ENCODE results near the gene TRMT112. TPM values are rescaled to one million over a fixed set of nuclear protein-coding genes. Genes with fewer than 3 reads are reported as not detected.

TRMT112 gene
- total RNA-seq, 2 donors from 2014 or later, result 157 to 218 TPM

- Mint-ChIP-seq H3K36me3 (ENCODE audit: low read depth) (peaks cover 27% of the 10 kb centered on the region), H3K27ac (no peak overlapping the region), H3K27me3 (no peaks in the 10 kb centered on the region), H3K9me3 (no peaks in the 10 kb centered on the region), H3K4me3 (no peak overlapping the region), H3K4me1 (peaks cover 8% of the 10 kb centered on the region)
- no peak for ATAC-seq (replicated peaks)
Observed at GRCh38 chr11:64275841-64276240, 41.5 kb downstream of the TRMT112 start.

- no peak overlapping the region for H3K27ac Mint-ChIP-seq
- H3K27me3 Mint-ChIP-seq, result no peaks in the 10 kb centered on the region
- no peaks in the 10 kb centered on the region for H3K9me3 Mint-ChIP-seq
- ATAC-seq (replicated peaks), result no peak
- H3K4me1 Mint-ChIP-seq, result peaks cover 8% of the 10 kb centered on the region
- H3K36me3 Mint-ChIP-seq (ENCODE audit: low read depth), result peaks cover 31% of the 10 kb centered on the region
- no peak overlapping the region for H3K4me3 Mint-ChIP-seq
Observed at GRCh38 chr11:64275031-64275800, 42.1 kb downstream of the TRMT112 start.

GRCh38 chr11:64269540-64270220 lies 47.7 kb downstream of the TRMT112 start:
- Mint-ChIP-seq H3K27ac (peak overlapping the region; percentile 96), H3K9me3 (no peaks in the 10 kb centered on the region), H3K27me3 (no peaks in the 10 kb centered on the region), H3K4me1 (peaks cover 18% of the 10 kb centered on the region), H3K4me3 (peak overlapping the region; percentile 96), H3K36me3 (ENCODE audit: low read depth) (peaks cover 24% of the 10 kb centered on the region)
- peak; percentile 88 for ATAC-seq (replicated peaks)

- Mint-ChIP-seq H3K27ac (peak overlapping the region; percentile 96), H3K36me3 (ENCODE audit: low read depth) (peaks cover 24% of the 10 kb centered on the region), H3K4me1 (peaks cover 18% of the 10 kb centered on the region), H3K9me3 (no peaks in the 10 kb centered on the region), H3K27me3 (no peaks in the 10 kb centered on the region), H3K4me3 (peak overlapping the region; percentile 96)
- ATAC-seq (replicated peaks), result peak; percentile 7
Observed at GRCh38 chr11:64268893-64269539, 48.3 kb downstream of the TRMT112 start.

GRCh38 chr11:64268025-64268892 lies 49.1 kb downstream of the TRMT112 start:
- H3K9me3 Mint-ChIP-seq, result no peaks in the 10 kb centered on the region
- H3K4me1 Mint-ChIP-seq, result peaks cover 18% of the 10 kb centered on the region
- ATAC-seq (replicated peaks), result no peak
- no peaks in the 10 kb centered on the region for H3K27me3 Mint-ChIP-seq
- H3K27ac Mint-ChIP-seq, result peak overlapping the region; percentile 96
- peak overlapping the region; percentile 96 for H3K4me3 Mint-ChIP-seq
- peaks cover 24% of the 10 kb centered on the region for H3K36me3 Mint-ChIP-seq (ENCODE audit: low read depth)

GRCh38 chr11:64267207-64267945 lies 50.0 kb downstream of the TRMT112 start:
- H3K27me3 Mint-ChIP-seq, result no peaks in the 10 kb centered on the region
- peaks cover 32% of the 10 kb centered on the region for H3K36me3 Mint-ChIP-seq (ENCODE audit: low read depth)
- peak overlapping the region; percentile 96 for H3K27ac Mint-ChIP-seq
- peaks cover 18% of the 10 kb centered on the region for H3K4me1 Mint-ChIP-seq
- no peak overlapping the region for H3K4me3 Mint-ChIP-seq
- ATAC-seq (replicated peaks), result no peak
- H3K9me3 Mint-ChIP-seq, result no peaks in the 10 kb centered on the region

Other genes starting within 250 kb of the TRMT112 start
- 1 to 10 TPM; 5.4 to 9.6 TPM for gene MACROD1, start 151.4 kb downstream of the TRMT112 start, total RNA-seq
- 100 to 1,000 TPM; 259 to 462 TPM for gene STIP1, start 131.4 kb downstream of the TRMT112 start, total RNA-seq
- gene FERMT3, start 110.8 kb downstream of the TRMT112 start, total RNA-seq, result 100 to 1,000 TPM; 172 to 191 TPM
- 10 to 100 TPM; 20.3 to 48.4 TPM for gene TRPT1, start 91.4 kb downstream of the TRMT112 start, total RNA-seq
- gene NUDT22, start 91.3 kb downstream of the TRMT112 start, total RNA-seq, result 10 to 100 TPM; 77.4 to 98.4 TPM
- gene DNAJC4, start 87.0 kb downstream of the TRMT112 start, total RNA-seq, result 10 to 100 TPM; 19.9 to 39.7 TPM
- 10 to 100 TPM; 74.1 to 83.5 TPM for gene VEGFB, start 83.0 kb downstream of the TRMT112 start, total RNA-seq
- gene FKBP2, start 76.5 kb downstream of the TRMT112 start, total RNA-seq, result 10 to 100 TPM; 16.3 to 45.2 TPM
- gene PPP1R14B, start 70.6 kb downstream of the TRMT112 start, total RNA-seq, result 100 to 1,000 TPM; 236 to 276 TPM
- 10 to 100 TPM; 13.1 to 22.8 TPM for gene PLCB3, start 66.0 kb downstream of the TRMT112 start, total RNA-seq
- gene BAD, start 32.9 kb downstream of the TRMT112 start, total RNA-seq, result 10 to 100 TPM; 21.5 to 38.5 TPM
- 10 to 100 TPM; 40.6 to 41.4 TPM for gene GPR137, start 31.7 kb downstream of the TRMT112 start, total RNA-seq
- gene KCNK4, start 26.3 kb downstream of the TRMT112 start, total RNA-seq, result not detected
- not detected for gene CATSPERZ, start 17.2 kb downstream of the TRMT112 start, total RNA-seq
- 10 to 100 TPM; 31.2 to 55.7 TPM for gene ESRRA, start 12.0 kb downstream of the TRMT112 start, total RNA-seq
- gene PRDX5, start 562 bp upstream of the TRMT112 start, total RNA-seq, result 100 to 1,000 TPM; 124 to 164 TPM
- gene CCDC88B, start 22.6 kb upstream of the TRMT112 start, total RNA-seq, result 100 to 1,000 TPM; 120 to 125 TPM
- 10 to 100 TPM; 14.8 to 33.3 TPM for gene RPS6KA4, start 41.6 kb upstream of the TRMT112 start, total RNA-seq
- not detected for gene SLC22A11, start 238.4 kb upstream of the TRMT112 start, total RNA-seq